ENCODE results near the gene WWC2. TPM values are rescaled to one million over a fixed set of nuclear protein-coding genes. Genes with fewer than 3 reads are reported as not detected.
A peak's percentile ranks its signal among the peaks of the same experiment; 100 is the strongest.
"Not testable (repeated sequence)": the region's sequence is repeated elsewhere in the genome, so short reads cannot be mapped to it uniquely, and the experiment has no call there.

WWC2 gene
- total RNA-seq, 1 experiment from 2014 or later = 80.3 TPM

DNA sequence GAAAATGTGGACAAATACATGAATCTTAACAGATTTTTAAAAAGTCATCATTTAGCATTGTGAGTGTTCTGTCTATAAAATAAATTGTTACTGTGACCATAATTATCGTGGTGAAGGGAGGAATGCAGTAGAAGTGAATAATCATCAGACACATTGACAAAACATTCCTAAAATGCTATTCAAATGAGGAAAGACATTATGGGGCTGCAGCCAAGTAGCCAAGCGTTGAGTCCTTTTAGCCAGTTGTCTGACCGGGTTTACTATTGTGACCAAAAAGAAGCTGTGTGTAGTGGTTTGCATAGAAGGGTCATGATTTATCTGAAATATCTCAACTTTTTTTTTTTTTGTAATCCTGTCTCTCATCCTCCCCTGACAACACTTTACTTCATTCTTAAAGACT lies 19.5 kb downstream of the WWC2 start:
- ChIA-PET POLR2A (interaction anchor here (0.6 kb wide), 1 partner anchor 77 kb away, joined by 3 read pairs; no protein-coding TSS in a partner anchor), CTCF (no interaction called here)
- no peak overlapping the region; a peak in 1 of 4 replicates for H3K4me3 ChIP-seq (ENCODE audit: low read depth in 2 of 2, low read length in 2 of 2)
- BruUV-seq (replicated peaks) = no TSS peak
- TF ChIP-seq, protein P1, sequence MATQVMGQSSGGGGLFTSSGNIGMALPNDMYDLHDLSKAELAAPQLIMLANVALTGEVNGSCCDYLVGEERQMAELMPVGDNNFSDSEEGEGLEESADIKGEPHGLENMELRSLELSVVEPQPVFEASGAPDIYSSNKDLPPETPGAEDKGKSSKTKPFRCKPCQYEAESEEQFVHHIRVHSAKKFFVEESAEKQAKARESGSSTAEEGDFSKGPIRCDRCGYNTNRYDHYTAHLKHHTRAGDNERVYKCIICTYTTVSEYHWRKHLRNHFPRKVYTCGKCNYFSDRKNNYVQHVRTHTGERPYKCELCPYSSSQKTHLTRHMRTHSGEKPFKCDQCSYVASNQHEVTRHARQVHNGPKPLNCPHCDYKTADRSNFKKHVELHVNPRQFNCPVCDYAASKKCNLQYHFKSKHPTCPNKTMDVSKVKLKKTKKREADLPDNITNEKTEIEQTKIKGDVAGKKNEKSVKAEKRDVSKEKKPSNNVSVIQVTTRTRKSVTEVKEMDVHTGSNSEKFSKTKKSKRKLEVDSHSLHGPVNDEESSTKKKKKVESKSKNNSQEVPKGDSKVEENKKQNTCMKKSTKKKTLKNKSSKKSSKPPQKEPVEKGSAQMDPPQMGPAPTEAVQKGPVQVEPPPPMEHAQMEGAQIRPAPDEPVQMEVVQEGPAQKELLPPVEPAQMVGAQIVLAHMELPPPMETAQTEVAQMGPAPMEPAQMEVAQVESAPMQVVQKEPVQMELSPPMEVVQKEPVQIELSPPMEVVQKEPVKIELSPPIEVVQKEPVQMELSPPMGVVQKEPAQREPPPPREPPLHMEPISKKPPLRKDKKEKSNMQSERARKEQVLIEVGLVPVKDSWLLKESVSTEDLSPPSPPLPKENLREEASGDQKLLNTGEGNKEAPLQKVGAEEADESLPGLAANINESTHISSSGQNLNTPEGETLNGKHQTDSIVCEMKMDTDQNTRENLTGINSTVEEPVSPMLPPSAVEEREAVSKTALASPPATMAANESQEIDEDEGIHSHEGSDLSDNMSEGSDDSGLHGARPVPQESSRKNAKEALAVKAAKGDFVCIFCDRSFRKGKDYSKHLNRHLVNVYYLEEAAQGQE (IDR thresholded peaks at IDR 0.05; ENCODE audit: insufficient read depth in 1 of 2, low read depth in 2 of 2, low read length in 1 of 2) = no peak
- TF ChIP-seq, protein P2, sequence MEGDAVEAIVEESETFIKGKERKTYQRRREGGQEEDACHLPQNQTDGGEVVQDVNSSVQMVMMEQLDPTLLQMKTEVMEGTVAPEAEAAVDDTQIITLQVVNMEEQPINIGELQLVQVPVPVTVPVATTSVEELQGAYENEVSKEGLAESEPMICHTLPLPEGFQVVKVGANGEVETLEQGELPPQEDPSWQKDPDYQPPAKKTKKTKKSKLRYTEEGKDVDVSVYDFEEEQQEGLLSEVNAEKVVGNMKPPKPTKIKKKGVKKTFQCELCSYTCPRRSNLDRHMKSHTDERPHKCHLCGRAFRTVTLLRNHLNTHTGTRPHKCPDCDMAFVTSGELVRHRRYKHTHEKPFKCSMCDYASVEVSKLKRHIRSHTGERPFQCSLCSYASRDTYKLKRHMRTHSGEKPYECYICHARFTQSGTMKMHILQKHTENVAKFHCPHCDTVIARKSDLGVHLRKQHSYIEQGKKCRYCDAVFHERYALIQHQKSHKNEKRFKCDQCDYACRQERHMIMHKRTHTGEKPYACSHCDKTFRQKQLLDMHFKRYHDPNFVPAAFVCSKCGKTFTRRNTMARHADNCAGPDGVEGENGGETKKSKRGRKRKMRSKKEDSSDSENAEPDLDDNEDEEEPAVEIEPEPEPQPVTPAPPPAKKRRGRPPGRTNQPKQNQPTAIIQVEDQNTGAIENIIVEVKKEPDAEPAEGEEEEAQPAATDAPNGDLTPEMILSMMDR (IDR thresholded peaks at IDR 0.05) = no peak
- no peak for TF ChIP-seq POLR2AphosphoS5 (IDR thresholded peaks at IDR 0.05; ENCODE audit: low read depth, low read length)
- TF ChIP-seq SIN3A (IDR thresholded peaks at IDR 0.05; ENCODE audit: borderline replicate concordance, insufficient read depth, low read depth, low read length) = no peak
- no peak for TF ChIP-seq TCF7L2 (IDR thresholded peaks at IDR 0.05; ENCODE audit: low read depth, low read length)
- intact Hi-C loops (cut with micrococcal nuclease; ENCODE audit: unreplicated experiment) = no loop called here
- no peaks in the 10 kb centered on the region for H3K9me3 ChIP-seq (ENCODE audit: control insufficient read depth, insufficient read depth, low read depth, low read length)
- H3K27me3 ChIP-seq (ENCODE audit: control insufficient read depth, insufficient read depth, low read length) = no peaks in the 10 kb centered on the region
- H3K4me1 ChIP-seq (ENCODE audit: control insufficient read depth, insufficient read depth, low read length) = peaks cover 41% of the 10 kb centered on the region
- in situ Hi-C loops (cut with HindIII; ENCODE audit: low pct_unique_long_range_greater_than_20kb, low sequenced_read_pairs) = no loop called here
- H3K36me3 ChIP-seq (ENCODE audit: control insufficient read depth, insufficient read depth, low read length) = no peaks in the 10 kb centered on the region
- H3K27ac ChIP-seq (ENCODE audit: low read length) = peak overlapping the region; percentile 75
- peak; percentile 80 for ATAC-seq
- DNase-seq (ENCODE audit: low read depth, low spot score) = peak; percentile 46

DNA sequence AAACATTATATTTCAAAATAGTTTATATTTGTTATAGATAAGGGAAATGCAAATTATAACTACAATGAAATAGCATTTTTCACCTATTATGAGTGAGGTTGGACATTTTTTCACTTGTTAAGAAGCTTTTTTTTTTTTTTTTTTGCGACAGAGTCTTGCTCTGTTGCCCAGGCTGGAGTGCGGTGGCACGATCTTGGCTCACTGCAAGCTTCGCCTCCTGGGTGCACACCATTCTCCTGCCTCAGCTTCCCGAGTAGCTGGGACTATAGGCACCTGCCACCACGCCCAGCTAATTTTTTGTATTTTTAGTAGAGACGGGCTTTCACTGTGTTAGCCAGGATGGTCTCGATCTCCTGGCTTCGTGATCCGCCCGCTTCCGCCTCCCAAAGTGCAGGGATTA lies 22.6 kb downstream of the WWC2 start:
- peaks cover 22% of the 10 kb centered on the region for H3K4me1 ChIP-seq (ENCODE audit: control insufficient read depth, insufficient read depth, low read length)

DNA sequence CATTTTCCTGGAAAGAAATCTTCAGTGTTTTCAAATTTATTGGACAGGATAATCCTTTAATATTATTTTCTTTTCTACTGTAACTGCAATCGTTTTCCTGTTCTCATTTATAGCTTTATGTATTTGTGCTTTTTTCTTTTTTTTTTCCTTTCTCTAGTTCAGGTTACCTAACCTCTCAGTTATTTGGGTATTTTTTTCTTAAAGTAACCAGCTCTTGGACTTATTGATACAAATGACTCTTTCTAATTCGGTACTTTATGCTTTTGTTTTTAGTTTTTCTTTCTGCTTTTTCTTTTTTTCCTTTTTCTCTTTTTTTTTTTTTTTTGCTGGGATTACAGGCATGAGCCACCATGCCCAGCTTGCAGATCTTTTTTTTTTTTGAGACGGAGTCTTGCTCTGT lies 25.2 kb downstream of the WWC2 start:
- no peak overlapping the region for H3K4me3 ChIP-seq (ENCODE audit: low read depth in 2 of 2, low read length in 2 of 2)
- in situ Hi-C loops (cut with HindIII; ENCODE audit: low pct_unique_long_range_greater_than_20kb, low sequenced_read_pairs) = no loop called here
- no peaks in the 10 kb centered on the region for H3K36me3 ChIP-seq (ENCODE audit: control insufficient read depth, insufficient read depth, low read length)
- ATAC-seq (no peak), DNase-seq (ENCODE audit: low read depth, low spot score) (no peak)
- H3K27me3 ChIP-seq (ENCODE audit: control insufficient read depth, insufficient read depth, low read length) = no peaks in the 10 kb centered on the region
- ChIA-PET CTCF (no interaction called here), POLR2A (no interaction called here)
- no peak overlapping the region; the same call in 1 of the 2 replicates for H3K27ac ChIP-seq (ENCODE audit: low read length)
- intact Hi-C loops (cut with micrococcal nuclease; ENCODE audit: unreplicated experiment) = no loop called here
- no TSS peak for BruUV-seq (replicated peaks)
- TF ChIP-seq, protein P1 (IDR thresholded peaks at IDR 0.05; ENCODE audit: insufficient read depth in 1 of 2, low read depth in 2 of 2, low read length in 1 of 2) = no peak
- TF ChIP-seq POLR2AphosphoS5 (IDR thresholded peaks at IDR 0.05; ENCODE audit: low read depth, low read length) = no peak
- no peak for TF ChIP-seq TCF7L2 (IDR thresholded peaks at IDR 0.05; ENCODE audit: low read depth, low read length)
- TF ChIP-seq SIN3A (IDR thresholded peaks at IDR 0.05; ENCODE audit: borderline replicate concordance, insufficient read depth, low read depth, low read length) = no peak
- TF ChIP-seq, protein P2 (IDR thresholded peaks at IDR 0.05) = no peak
- H3K9me3 ChIP-seq (ENCODE audit: control insufficient read depth, insufficient read depth, low read depth, low read length) = no peaks in the 10 kb centered on the region
- peaks cover 9% of the 10 kb centered on the region for H3K4me1 ChIP-seq (ENCODE audit: control insufficient read depth, insufficient read depth, low read length)

More for the DNA sequence above, 22.6 kb downstream of the WWC2 start:
- H3K36me3 ChIP-seq (ENCODE audit: control insufficient read depth, insufficient read depth, low read length); BruUV-seq (replicated peaks); H3K4me3 ChIP-seq (ENCODE audit: low read depth in 2 of 2, low read length in 2 of 2); H3K27me3 ChIP-seq (ENCODE audit: control insufficient read depth, insufficient read depth, low read length); POLR2A ChIA-PET; H3K9me3 ChIP-seq (ENCODE audit: control insufficient read depth, insufficient read depth, low read depth, low read length); CTCF ChIA-PET; DNase-seq (ENCODE audit: low read depth, low spot score); intact Hi-C loops (cut with micrococcal nuclease; ENCODE audit: unreplicated experiment); ATAC-seq; H3K27ac ChIP-seq (ENCODE audit: low read length); in situ Hi-C loops (cut with HindIII; ENCODE audit: low pct_unique_long_range_greater_than_20kb, low sequenced_read_pairs): not testable (repeated sequence)
